Left cardiac atrium (tissue), 4 donors: Measurements from ENCODE around the gene CNTLN. TPM values are rescaled to one million over a fixed set of nuclear protein-coding genes. Genes with fewer than 3 reads are reported as not detected.
"Not testable (repeated sequence)": the region's sequence is repeated elsewhere in the genome, so short reads cannot be mapped to it uniquely, and the experiment has no call there.

ENCODE experiments used
- ATAC-seq, 2 donors: fragments of 200-7000 bp; cut with Tn5 transposase; one replicate each; pipeline ENCODE4 v1.9.1; 2020; ENCODE audit warnings: mild to moderate bottlenecking in 2 of 2, moderate library complexity in 2 of 2
- DNase-seq: peaks from one replicate; pipeline ENCODE4 v3.0.0-alpha.2; 2020
- intact Hi-C, 2 donors: fragments of 100-400 bp; cut with DNase I; formaldehyde crosslinking; loops; one replicate each; pipeline versions ENCODE4 v1.14.1 to v1.15.1; 2022 to 2023
- total RNA-seq, 2 donors: library from RNA; stranded (reverse); fragmentation: NEBNext Ultra II Directional; extraction: Animal tissue kit (Norgen Biotek cat#: 25700); gene quantifications; one replicate each; pipeline ENCODE4 v1.2.1, GENCODE V29; 2021
- donor health status: DM: no; HTN: yes; CAD: no.
- donor health status: DM: no; HTN: yes; CAD: no; lungs with severe emphysema.
- donor health status: DM: yes; HTN: yes; CAD: no.
- donor health status: Dilated cardiomyopathy.

Gene CNTLN
- total RNA-seq, 2 donors from 2014 or later = 4.5 to 5.3 TPM

GRCh38 chr9:17280350-17281012 is 145.6 kb downstream of the CNTLN start:
- intact Hi-C loops = no loop called here
- no peak for DNase-seq

GRCh38 chr9:17290673-17291072 is 155.8 kb downstream of the CNTLN start:
- ATAC-seq, DNase-seq, intact Hi-C loops: not testable (repeated sequence)

More at GRCh38 chr9:17280350-17281012, 145.6 kb downstream of the CNTLN start:
- ATAC-seq = no peak

- intact Hi-C loops = no loop called here
- DNase-seq (no peak), ATAC-seq (no peak)
Measured at GRCh38 chr9:17291766-17292165, 156.9 kb downstream of the CNTLN start.

- intact Hi-C loops = no loop called here
- ATAC-seq (no peak), DNase-seq (no peak)
Measured at GRCh38 chr9:17293685-17294084, 158.8 kb downstream of the CNTLN start.

- no peak for ATAC-seq
- no peak for DNase-seq
- intact Hi-C loops = no loop called here
Measured at GRCh38 chr9:17294822-17295624, 160.2 kb downstream of the CNTLN start.

DNA sequence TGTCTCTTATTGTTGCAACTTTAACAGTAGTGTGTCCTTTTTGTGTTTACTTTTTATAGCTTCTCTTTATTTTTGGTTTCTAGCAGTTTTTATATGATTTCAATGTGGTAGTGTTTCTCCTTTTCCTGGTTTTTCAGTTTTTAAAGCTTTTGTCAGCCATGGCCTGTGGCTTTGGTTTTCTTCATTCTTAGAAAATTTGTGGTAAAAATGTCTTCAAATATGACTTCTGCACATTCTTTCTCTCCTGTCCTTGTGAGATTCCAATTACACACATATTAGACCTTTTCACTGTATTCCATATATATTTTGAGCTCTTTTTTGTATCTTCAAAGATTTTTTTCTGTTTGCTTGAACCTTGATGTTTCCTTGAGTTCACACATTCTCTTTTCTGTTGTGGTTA is 180.5 kb downstream of the CNTLN start:
- intact Hi-C loops = no loop called here
- DNase-seq = no peak
- no peak for ATAC-seq

GRCh38 chr9:17318821-17319320 is 184.0 kb downstream of the CNTLN start:
- intact Hi-C loops = no loop called here
- ATAC-seq (no peak), DNase-seq (no peak)

GRCh38 chr9:17319864-17320263 is 185.0 kb downstream of the CNTLN start:
- DNase-seq (no peak), ATAC-seq (no peak)
- intact Hi-C loops = no loop called here

DNA sequence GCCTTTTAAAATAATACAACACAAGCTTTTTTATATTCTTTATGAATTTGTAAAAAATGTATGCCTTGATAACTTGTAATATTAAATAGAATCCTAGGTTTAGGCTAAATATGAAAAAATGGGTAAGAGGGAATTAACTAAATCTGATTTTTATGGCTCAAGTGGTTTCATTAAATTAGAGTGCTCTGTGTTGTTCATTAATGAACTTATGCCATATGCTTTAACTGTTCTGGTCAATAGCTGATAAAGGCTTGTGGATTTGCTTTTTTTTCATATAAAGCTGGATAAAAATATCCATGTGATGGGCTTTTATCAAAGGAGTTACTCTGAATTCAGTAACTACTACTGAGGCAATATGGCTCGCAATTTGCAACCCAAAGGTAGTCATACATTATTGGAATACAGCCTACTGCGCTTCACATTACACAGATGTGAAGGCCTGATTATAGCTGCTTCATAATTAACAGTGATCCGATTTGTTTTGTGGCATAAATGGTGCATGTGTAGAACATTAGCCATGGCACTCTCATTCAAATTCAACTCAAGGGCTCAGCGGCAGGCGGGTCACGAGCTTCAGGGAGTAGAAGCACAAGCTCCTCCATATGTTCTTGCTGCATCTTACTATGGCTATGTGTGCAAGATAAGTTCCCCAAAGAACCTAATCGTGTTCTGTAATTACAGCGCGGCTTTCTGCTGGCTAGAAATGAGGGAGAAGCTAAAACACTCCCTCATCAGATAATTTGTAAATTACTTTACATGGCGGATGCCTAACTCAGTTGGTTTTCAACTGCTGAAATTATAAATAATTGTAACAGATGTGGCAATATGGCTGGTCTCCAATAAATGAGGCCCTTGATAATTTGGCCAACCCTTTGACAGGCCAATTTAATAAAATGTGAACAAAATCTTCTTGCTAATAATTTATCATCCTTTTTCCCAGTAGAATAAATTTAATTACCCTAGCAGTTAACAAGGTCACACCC is 188.3 kb downstream of the CNTLN start:
- no peak for ATAC-seq
- intact Hi-C loops = no loop called here

DNA sequence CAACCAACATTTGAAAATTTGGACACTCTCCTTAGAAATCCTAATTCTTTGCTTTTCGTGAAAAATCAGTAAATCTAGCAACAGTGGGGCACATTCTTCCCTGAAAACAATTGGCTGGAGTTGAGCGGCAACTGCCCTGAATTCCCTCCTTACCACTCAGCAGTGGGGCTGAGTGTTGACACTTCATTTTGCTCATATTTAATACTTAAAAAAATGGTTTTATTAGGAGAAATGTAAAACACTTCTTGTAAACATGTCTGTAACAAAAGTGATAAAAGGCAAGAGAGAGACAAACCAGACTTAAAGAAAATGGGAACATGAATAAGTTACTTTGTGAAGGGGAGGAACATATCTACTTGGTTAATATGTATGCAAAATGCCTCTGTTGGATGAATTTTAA is 193.5 kb downstream of the CNTLN start:
- no peak for ATAC-seq
- DNase-seq = no peak
- intact Hi-C loops = no loop called here

More for the DNA sequence above, 188.3 kb downstream of the CNTLN start:
- no peak for DNase-seq

- ATAC-seq = no peak
- intact Hi-C loops = no loop called here
- DNase-seq = no peak
Measured at GRCh38 chr9:17330097-17330496, 195.3 kb downstream of the CNTLN start.

GRCh38 chr9:17332115-17332514 is 197.3 kb downstream of the CNTLN start:
- no peak for ATAC-seq
- intact Hi-C loops = no loop called here
- DNase-seq = no peak

- DNase-seq (no peak), ATAC-seq (no peak)
- intact Hi-C loops = no loop called here
Measured at GRCh38 chr9:17339156-17339555, 204.3 kb downstream of the CNTLN start.

GRCh38 chr9:17342696-17343095 is 207.9 kb downstream of the CNTLN start:
- no peak for DNase-seq
- intact Hi-C loops = no loop called here
- no peak for ATAC-seq

DNA sequence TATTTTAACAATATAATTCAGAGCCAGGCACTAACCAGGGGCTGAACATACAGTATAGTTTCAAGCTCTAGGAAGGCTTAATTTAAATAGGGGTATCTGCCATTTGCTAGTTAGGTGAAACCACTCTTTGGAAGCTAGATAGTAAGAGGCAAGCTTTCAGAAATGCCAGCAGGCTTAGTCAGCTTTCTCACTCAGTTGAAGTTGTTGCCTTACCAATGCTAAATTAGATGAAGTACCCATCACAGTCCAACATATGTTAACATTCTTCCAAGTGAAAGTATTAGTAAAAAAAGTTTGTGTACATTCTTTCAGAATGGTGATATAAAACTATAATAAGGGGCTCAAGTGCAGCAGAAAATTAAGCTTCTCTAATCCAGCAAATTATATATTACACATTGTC is 215.0 kb downstream of the CNTLN start:
- no peak for ATAC-seq
- no peak for DNase-seq
- intact Hi-C loops = no loop called here

GRCh38 chr9:17354006-17354405 is 219.2 kb downstream of the CNTLN start:
- DNase-seq, ATAC-seq, intact Hi-C loops: not testable (repeated sequence)

DNA sequence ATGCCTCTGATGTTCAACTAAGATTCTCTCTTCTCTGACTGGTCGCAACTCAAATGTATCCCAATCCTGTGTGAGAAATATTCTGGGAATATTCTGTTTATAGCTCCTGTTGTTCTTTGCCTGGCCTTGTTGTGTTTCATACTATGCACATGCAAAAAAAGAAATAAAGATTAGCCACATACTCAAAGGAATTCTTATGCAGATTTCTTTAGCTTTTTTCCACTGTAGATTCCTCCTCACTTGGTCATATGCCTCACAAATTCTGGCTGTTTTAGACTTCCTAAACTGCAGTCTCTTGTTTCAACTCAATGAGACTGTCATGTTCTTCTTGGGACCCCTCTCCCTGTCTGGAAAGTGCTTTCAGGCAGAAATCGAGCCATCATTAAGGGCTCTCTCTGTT is 226.5 kb downstream of the CNTLN start:
- no peak for ATAC-seq
- no peak for DNase-seq
- intact Hi-C loops = no loop called here

GRCh38 chr9:17367035-17367434 is 232.2 kb downstream of the CNTLN start:
- ATAC-seq (no peak), DNase-seq (no peak)
- intact Hi-C loops = no loop called here

DNA sequence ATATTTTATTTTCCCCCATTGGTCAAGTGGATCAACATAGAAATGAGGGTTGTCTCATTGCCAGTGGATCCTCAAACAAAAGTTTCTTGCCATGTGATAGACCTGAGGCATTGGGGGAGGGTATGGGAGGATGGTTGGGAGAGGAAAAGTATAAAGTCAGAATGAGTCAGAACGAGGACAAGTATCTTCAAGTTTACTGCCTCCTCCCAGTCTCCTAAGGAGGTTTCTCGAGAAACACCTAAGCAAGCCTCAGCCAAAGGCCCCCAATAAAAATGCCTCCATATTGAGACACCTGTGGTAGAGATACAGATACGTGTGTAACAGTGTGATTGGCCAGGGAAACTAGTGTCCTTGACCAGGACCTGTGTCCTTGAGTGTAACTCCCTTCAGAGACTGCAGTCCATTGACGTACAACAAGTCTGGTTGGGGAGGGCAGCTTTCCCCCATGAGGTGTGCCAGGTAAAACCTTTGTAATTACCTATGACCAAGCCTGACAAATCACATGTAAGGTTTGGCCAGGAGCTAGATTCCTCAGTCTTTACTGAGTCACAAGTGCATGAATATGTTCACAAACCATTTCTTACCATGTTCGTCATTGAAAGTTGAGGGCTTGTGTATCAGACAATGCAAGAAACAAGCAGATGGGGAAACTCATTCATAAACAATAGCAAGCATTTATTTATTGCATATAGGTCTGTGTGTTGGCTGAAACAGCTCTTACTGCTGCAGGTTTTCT is 245.5 kb downstream of the CNTLN start:
- intact Hi-C loops = no loop called here
- ATAC-seq (no peak), DNase-seq (no peak)
